Endodermal cell (in vitro differentiated cells): ENCODE measurements around the gene NMRK2. TPM values are rescaled to one million over a fixed set of nuclear protein-coding genes. Genes with fewer than 3 reads are reported as not detected.
"Not testable (repeated sequence)": the region's sequence is repeated elsewhere in the genome, so short reads cannot be mapped to it uniquely, and the experiment has no call there.

Experiments used
- DNase-seq: peaks from one replicate; pipeline ENCODE4 v3.0.0-alpha.2; 2017
- H3K27ac ChIP-seq: 2 replicates; pipeline ENCODE4 v1.5.1; 2013; ENCODE audit warnings: mild to moderate bottlenecking, low read depth, low read length, moderate library complexity
- H3K27me3 ChIP-seq: 2 replicates; pipeline ENCODE4 v1.6.1; 2013; ENCODE audit warnings: mild to moderate bottlenecking, low read length, moderate library complexity; ENCODE audit not compliant: insufficient read depth, control insufficient read depth, poor library complexity, severe bottlenecking
- H3K36me3 ChIP-seq: 2 replicates; pipeline ENCODE4 v1.7.0; 2013; ENCODE audit warnings: mild to moderate bottlenecking, low read length, moderate library complexity; ENCODE audit not compliant: control insufficient read depth, insufficient read depth
- H3K4me1 ChIP-seq: one replicate; pipeline ENCODE4 v1.7.0; 2013; ENCODE audit warnings: low read length; ENCODE audit not compliant: control insufficient read depth, insufficient read depth
- H3K4me3 ChIP-seq: 2 replicates; pipeline ENCODE4 v1.5.1; 2013; ENCODE audit warnings: mild to moderate bottlenecking, low read length, moderate library complexity
- H3K9ac ChIP-seq: 2 replicates; pipeline ENCODE4 v1.6.1; 2013; ENCODE audit warnings: mild to moderate bottlenecking, low read length, moderate library complexity; ENCODE audit not compliant: poor library complexity, severe bottlenecking; ENCODE audit errors: extremely low read depth
- H3K9me3 ChIP-seq: 2 replicates; pipeline ENCODE4 v1.6.1; 2013; ENCODE audit warnings: mild to moderate bottlenecking, low read length, moderate library complexity; ENCODE audit not compliant: control insufficient read depth
- H3K27ac Mint-ChIP-seq: 2 replicates; pipeline ENCODE4 v1.8.0; 2020; ENCODE audit warnings: mixed read lengths
- H3K27me3 Mint-ChIP-seq: 2 replicates; pipeline ENCODE4 v1.8.0; 2021; ENCODE audit warnings: mild to moderate bottlenecking, mixed read lengths; ENCODE audit not compliant: insufficient read depth
- H3K36me3 Mint-ChIP-seq: 2 replicates; pipeline ENCODE4 v1.8.0; 2020; ENCODE audit warnings: low read depth, mixed read lengths
- H3K4me1 Mint-ChIP-seq: 2 replicates; pipeline ENCODE4 v1.8.0; 2020; ENCODE audit warnings: mixed read lengths
- H3K4me3 Mint-ChIP-seq: 2 replicates; pipeline ENCODE4 v1.8.0; 2020; ENCODE audit warnings: mild to moderate bottlenecking, moderate library complexity, mixed read lengths
- H3K9me3 Mint-ChIP-seq: 2 replicates; pipeline ENCODE4 v1.8.0; 2020; ENCODE audit warnings: mild to moderate bottlenecking, mixed read lengths
- WGBS, 2 experiments: methylation state at CpG; one replicate each; pipeline versions ENCODE4 v1.1.5 to v1.1.7; 2013; ENCODE audit warnings: missing lambda C conversion rate in 2 of 2, mixed read lengths in 1 of 2; ENCODE audit not compliant: insufficient coverage in 1 of 2, insufficient read length in 1 of 2; 5-methylcytosine and 5-hydroxymethylcytosine counted together
- long read RNA-seq, 4 experiments: library from polyadenylated mRNA in 2 of 4; library from RNA in 1 of 4; library from capped mRNA in 1 of 4; stranded (forward) in 3 of 4; unstranded in 1 of 4; transcript quantifications; one replicate each; pipeline ENCODE4 v2.0.0, GENCODE V29; 2020 to 2021; ENCODE audit warnings: inconsistent platforms in 1 of 4
- polyA plus RNA-seq, 2 experiments: library from polyadenylated mRNA; stranded (reverse); fragments of 50-300 nt; gene quantifications; one replicate each; pipeline ENCODE4 v1.2.3, GENCODE V29; 2013
- total RNA-seq, 2 donors: library from RNA; stranded (reverse); fragmentation: NEBNext Ultra II Directional in 1 of 2; extraction: Animal tissue kit (Norgen Biotek cat#: 25700) in 1 of 2; gene quantifications; 2 replicates in 1 of 2; 3 replicates in 1 of 2; pipeline ENCODE4 v1.2.1, GENCODE V29; 2021
- TF ChIP-seq, protein P1 (sequence below): fragments of 200-600 bp; sonication (generic); conservative IDR thresholded peaks from 2 replicates; pipeline ENCODE4 v1.5.0; 2021; ENCODE audit warnings: antibody characterized with exemption, mild to moderate bottlenecking

Gene NMRK2, protein sequence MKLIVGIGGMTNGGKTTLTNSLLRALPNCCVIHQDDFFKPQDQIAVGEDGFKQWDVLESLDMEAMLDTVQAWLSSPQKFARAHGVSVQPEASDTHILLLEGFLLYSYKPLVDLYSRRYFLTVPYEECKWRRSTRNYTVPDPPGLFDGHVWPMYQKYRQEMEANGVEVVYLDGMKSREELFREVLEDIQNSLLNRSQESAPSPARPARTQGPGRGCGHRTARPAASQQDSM
- total RNA-seq = 10 to 100 TPM; 22.1 to 36.4 TPM
- 8.8 TPM for polyA plus RNA-seq (2013, experiment 1 of 2)
- polyA plus RNA-seq (2013, experiment 2 of 2) = 6.7 TPM
- long read RNA-seq, experiment 1, partial matches to known transcripts = 13 of 20 reads
- long read RNA-seq, experiment 1, other reads (novel, unspliced or antisense) = 7 of 20 reads
- long read RNA-seq, experiment 2, partial matches to known transcripts = 17 of 28 reads
- long read RNA-seq, experiment 2, other reads (novel, unspliced or antisense) = 11 of 28 reads
- long read RNA-seq, experiment 3, partial matches to known transcripts = 36 of 44 reads
- long read RNA-seq, experiment 3, other reads (novel, unspliced or antisense) = 8 of 44 reads
- long read RNA-seq, experiment 4 = 0 reads

DNA sequence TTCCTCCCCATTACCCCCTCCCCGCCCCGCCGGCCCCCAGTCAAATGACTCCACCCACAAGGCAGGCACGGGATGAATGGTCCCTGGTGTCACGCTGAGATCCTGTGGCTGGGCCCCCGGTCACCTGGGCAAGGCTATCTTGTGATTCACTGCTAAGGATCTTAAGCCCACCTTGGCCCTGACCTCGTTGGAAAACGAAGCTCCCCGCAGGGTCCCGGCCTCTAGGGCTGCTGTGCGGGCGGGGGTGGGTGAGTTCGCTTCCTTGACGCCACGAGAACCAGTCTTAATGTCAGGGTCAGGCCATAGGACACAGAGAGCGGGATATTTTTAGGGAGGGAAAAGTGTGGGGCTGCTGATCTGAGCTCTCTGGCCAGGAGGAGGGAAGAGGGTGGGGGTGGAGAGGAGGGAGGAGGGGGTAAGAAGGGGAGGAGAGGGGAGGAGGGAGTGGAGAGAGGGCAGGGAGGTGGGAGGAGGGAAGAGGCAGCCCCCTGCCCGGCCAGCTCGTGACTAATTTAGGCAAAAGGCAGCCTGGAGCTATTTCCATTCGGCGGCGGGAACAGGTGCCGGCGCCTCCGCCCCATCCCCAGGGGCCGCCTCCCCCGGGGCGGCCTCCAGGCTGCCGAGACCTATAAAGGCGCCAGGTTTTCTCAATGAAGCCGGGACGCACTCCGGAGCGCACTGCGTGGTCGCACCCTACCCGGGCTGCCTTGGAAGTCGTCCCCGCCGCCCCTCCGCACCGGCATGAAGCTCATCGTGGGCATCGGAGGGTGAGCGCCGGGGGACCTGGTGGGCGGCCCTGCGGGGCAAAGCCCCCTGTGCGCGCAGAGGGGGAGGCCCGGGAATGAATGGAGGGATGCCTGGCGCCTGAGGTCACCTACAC is at the start of gene NMRK2:
Gene NMRK2 (plus strand): TSS at position 139 of the 880 bp plus-strand sequence. CDS start 603 bp downstream, at position 742.
- peak within 1 kb of the TSS; percentile 22 for H3K27ac ChIP-seq
- H3K9ac ChIP-seq = peak within 1 kb of the TSS; percentile 63
- no peaks in the 10 kb centered on the region for H3K27me3 Mint-ChIP-seq

DNA sequence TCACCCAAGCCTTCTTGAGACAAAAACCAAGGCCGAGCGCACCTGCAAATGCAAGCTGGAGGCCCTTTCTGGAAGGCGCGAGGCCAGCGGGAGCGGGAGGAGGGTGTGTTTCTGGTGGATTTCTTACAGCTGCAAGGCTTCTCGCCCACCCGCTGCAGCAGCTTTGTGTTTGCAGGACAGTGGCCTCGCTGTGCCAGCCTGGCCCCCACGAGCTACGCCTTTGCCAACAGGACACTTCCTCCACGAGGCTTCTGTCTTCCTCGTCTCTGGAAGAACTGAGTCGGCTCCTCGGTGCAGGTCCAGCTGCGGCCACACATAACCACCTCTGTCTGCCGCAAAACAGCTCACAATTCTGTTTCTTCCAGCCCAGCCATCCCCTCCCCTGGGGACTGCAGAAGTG is 42.3 kb upstream of the NMRK2 start:
- H3K4me1 ChIP-seq = no peaks in the 10 kb centered on the region
- DNase-seq = no peak
- H3K27ac ChIP-seq = no peak overlapping the region
- H3K9me3 ChIP-seq = no peaks in the 10 kb centered on the region
- Mint-ChIP-seq H3K27ac (no peak overlapping the region), H3K9me3 (no peaks in the 10 kb centered on the region), H3K4me1 (no peaks in the 10 kb centered on the region), H3K36me3 (no peaks in the 10 kb centered on the region), H3K4me3 (no peak overlapping the region), H3K27me3 (no peaks in the 10 kb centered on the region)
- H3K4me3 ChIP-seq = no peak overlapping the region
- TF ChIP-seq, protein P1, sequence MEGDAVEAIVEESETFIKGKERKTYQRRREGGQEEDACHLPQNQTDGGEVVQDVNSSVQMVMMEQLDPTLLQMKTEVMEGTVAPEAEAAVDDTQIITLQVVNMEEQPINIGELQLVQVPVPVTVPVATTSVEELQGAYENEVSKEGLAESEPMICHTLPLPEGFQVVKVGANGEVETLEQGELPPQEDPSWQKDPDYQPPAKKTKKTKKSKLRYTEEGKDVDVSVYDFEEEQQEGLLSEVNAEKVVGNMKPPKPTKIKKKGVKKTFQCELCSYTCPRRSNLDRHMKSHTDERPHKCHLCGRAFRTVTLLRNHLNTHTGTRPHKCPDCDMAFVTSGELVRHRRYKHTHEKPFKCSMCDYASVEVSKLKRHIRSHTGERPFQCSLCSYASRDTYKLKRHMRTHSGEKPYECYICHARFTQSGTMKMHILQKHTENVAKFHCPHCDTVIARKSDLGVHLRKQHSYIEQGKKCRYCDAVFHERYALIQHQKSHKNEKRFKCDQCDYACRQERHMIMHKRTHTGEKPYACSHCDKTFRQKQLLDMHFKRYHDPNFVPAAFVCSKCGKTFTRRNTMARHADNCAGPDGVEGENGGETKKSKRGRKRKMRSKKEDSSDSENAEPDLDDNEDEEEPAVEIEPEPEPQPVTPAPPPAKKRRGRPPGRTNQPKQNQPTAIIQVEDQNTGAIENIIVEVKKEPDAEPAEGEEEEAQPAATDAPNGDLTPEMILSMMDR = no peak
- no peak overlapping the region for H3K9ac ChIP-seq
- no peaks in the 10 kb centered on the region for H3K36me3 ChIP-seq
- WGBS, 2 experiments = 91 to 95% methylated on average over 14 to 17 of the region's 17 CpGs
- no peaks in the 10 kb centered on the region for H3K27me3 ChIP-seq

More for the DNA sequence above, at the start of gene NMRK2:
- WGBS, 2 experiments = 2% methylated on average over 9 to 51 of the region's 51 CpGs
- Mint-ChIP-seq H3K9me3 (no peaks in the 10 kb centered on the region), H3K27ac (peak within 1 kb of the TSS; percentile 95), H3K4me1 (no peaks in the 10 kb centered on the region), H3K36me3 (no peaks in the 10 kb centered on the region), H3K4me3 (peak within 1 kb of the TSS; percentile 69)
- peak within 1 kb of the TSS; percentile 76 for H3K4me3 ChIP-seq
- H3K36me3 ChIP-seq = no peaks in the 10 kb centered on the region
- TF ChIP-seq, protein P1 = no peak
- H3K4me1 ChIP-seq = no peaks in the 10 kb centered on the region
- peak; percentile 97 for DNase-seq
- no peaks in the 10 kb centered on the region for H3K27me3 ChIP-seq
- H3K9me3 ChIP-seq = no peaks in the 10 kb centered on the region

DNA sequence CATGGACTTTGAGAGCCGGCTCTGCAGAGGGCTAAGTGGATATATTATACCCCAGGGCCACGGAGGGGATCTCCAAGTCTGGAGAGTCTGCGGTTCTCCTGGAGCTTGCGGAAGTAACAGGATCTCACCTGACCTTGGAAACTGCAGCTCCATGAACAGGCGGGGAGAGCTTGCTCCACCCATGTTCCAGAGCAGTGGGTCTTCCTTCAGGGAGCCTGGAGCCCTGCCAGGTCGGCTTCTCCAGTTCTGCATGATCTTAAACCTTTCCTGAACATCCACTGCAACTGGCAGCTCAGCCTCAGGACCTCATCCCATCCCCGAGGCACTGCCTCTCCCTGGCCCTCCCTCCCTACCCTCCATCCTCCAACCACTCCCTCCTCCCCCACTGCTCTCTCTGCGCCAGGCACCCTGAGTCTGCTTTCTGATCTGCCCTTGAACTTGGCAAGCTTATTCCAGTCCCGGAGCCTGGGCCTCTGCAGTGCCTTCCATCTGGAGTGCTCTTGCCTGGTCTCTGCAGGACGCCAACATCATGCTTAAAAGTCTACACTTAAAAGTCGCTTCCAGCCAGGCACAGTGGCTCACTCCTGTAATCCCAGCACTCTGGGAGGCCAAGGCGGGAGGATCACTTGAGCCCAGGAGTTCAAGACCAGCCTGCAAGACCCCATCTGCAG is 39.2 kb upstream of the NMRK2 start:
- Histone ChIP-seq H3K36me3 (no peaks in the 10 kb centered on the region), H3K27me3 (no peaks in the 10 kb centered on the region), H3K27ac (no peak overlapping the region), H3K9ac (no peak overlapping the region), H3K4me1 (no peaks in the 10 kb centered on the region), H3K9me3 (peaks cover 6% of the 10 kb centered on the region), H3K4me3 (no peak overlapping the region)
- H3K27me3 Mint-ChIP-seq = no peaks in the 10 kb centered on the region
- no peak overlapping the region for H3K4me3 Mint-ChIP-seq
- WGBS, 2 experiments = 88 to 90% methylated on average over 8 to 12 of the region's 12 CpGs
- peaks cover 2% of the 10 kb centered on the region for H3K36me3 Mint-ChIP-seq
- no peaks in the 10 kb centered on the region for H3K4me1 Mint-ChIP-seq
- no peak overlapping the region for H3K27ac Mint-ChIP-seq
- TF ChIP-seq, protein P1 = no peak
- peaks cover 6% of the 10 kb centered on the region for H3K9me3 Mint-ChIP-seq
- no peak for DNase-seq

DNA sequence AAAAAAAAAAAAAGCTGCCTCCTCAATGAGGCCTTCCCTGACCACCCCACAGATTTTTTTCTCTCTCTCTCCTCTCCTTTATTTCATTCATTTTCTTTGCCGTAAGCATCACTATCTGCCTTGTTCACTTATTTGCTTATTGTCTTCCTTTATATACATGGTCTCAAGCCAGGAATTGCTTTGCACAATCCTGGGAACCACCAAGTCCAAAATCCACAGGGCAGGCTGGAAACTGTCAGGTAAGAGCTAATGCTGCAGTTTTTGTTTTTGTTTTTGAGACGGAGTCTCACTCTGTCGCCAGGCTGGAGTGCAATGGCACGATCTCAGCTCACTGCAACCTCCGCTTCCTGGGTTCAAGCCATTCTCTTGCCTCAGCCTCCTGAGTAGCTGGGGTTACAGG is 37.9 kb upstream of the NMRK2 start:
- H3K27me3 ChIP-seq, H3K9ac ChIP-seq, H3K27ac ChIP-seq, H3K9me3 ChIP-seq, H3K4me1 ChIP-seq, H3K36me3 ChIP-seq, H3K36me3 Mint-ChIP-seq, H3K4me3 Mint-ChIP-seq, H3K4me1 Mint-ChIP-seq, H3K27ac Mint-ChIP-seq, H3K27me3 Mint-ChIP-seq, DNase-seq, H3K4me3 ChIP-seq: not testable (repeated sequence)
- peaks cover 14% of the 10 kb centered on the region for H3K9me3 Mint-ChIP-seq
- WGBS, 2 experiments = 90% methylated on average over 3 to 5 of the region's 5 CpGs
